Neural crest cell (in vitro differentiated cells): Measurements from ENCODE around the gene TMEM151B. TPM values are rescaled to one million over a fixed set of nuclear protein-coding genes. Genes with fewer than 3 reads are reported as not detected.
A peak's percentile ranks its signal among the peaks of the same experiment; 100 is the strongest.

Source experiments
- DNase-seq: peaks from one replicate; pipeline ENCODE4 v3.0.0; 2021; ENCODE audit warnings: low read depth, mixed read lengths, low spot score
- H3K27ac Mint-ChIP-seq: one replicate; pipeline ENCODE4 v1.8.0; 2021; ENCODE audit warnings: mild to moderate bottlenecking, mixed read lengths; ENCODE audit not compliant: unreplicated experiment
- H3K27me3 Mint-ChIP-seq: 2 replicates; pipeline ENCODE4 v1.8.0; 2021; ENCODE audit warnings: low read depth, mild to moderate bottlenecking, mixed read lengths
- H3K36me3 Mint-ChIP-seq: 2 replicates; pipeline ENCODE4 v1.8.0; 2021; ENCODE audit warnings: low read depth, mild to moderate bottlenecking, mixed read lengths
- H3K4me1 Mint-ChIP-seq: 2 replicates; pipeline ENCODE4 v1.8.0; 2021; ENCODE audit warnings: mixed read lengths
- H3K4me3 Mint-ChIP-seq: one replicate; pipeline ENCODE4 v1.8.0; 2021; ENCODE audit warnings: mild to moderate bottlenecking, mixed read lengths
- H3K9me3 Mint-ChIP-seq: 2 replicates; pipeline ENCODE4 v1.8.0; 2021; ENCODE audit warnings: mixed read lengths
- CTCF ChIP-seq: fragments of 200-600 bp; sonication (generic); conservative IDR thresholded peaks from 2 replicates; pipeline ENCODE4 v1.5.0; 2021; ENCODE audit warnings: antibody characterized with exemption, mild to moderate bottlenecking
- total RNA-seq: library from RNA; stranded (reverse); gene quantifications from 2 replicates; pipeline ENCODE4 v1.2.1, GENCODE V29; 2021

TMEM151B gene
- total RNA-seq, 1 donor from 2014 or later: 21.2 TPM

- DNase-seq: no peak
- H3K4me3 Mint-ChIP-seq: no peak overlapping the region
- peaks cover 13% of the 10 kb centered on the region for H3K27me3 Mint-ChIP-seq
- no peaks in the 10 kb centered on the region for H3K9me3 Mint-ChIP-seq
- H3K4me1 Mint-ChIP-seq: peaks cover 23% of the 10 kb centered on the region
- TF ChIP-seq CTCF: no peak
- H3K27ac Mint-ChIP-seq: no peak overlapping the region
- peaks cover 4% of the 10 kb centered on the region for H3K36me3 Mint-ChIP-seq
These were observed 5.1 kb downstream of the TMEM151B start for GRCh38 chr6:44275271-44275748.

- no peaks in the 10 kb centered on the region for H3K9me3 Mint-ChIP-seq
- no peak overlapping the region for H3K27ac Mint-ChIP-seq
- no peak overlapping the region for H3K4me3 Mint-ChIP-seq
- TF ChIP-seq CTCF: no peak
- no peak for DNase-seq
- peaks cover 4% of the 10 kb centered on the region for H3K36me3 Mint-ChIP-seq
- H3K27me3 Mint-ChIP-seq: peaks cover 19% of the 10 kb centered on the region
- H3K4me1 Mint-ChIP-seq: peaks cover 23% of the 10 kb centered on the region
These were observed 5.7 kb downstream of the TMEM151B start for GRCh38 chr6:44275749-44276648.

- Mint-ChIP-seq H3K9me3 (no peaks in the 10 kb centered on the region), H3K4me3 (peak overlapping the region; percentile 38), H3K27ac (peak overlapping the region; percentile 84), H3K4me1 (peaks cover 14% of the 10 kb centered on the region), H3K36me3 (peaks cover 4% of the 10 kb centered on the region), H3K27me3 (peaks cover 21% of the 10 kb centered on the region)
- TF ChIP-seq CTCF: no peak
- no peak for DNase-seq
These were observed 6.7 kb downstream of the TMEM151B start for GRCh38 chr6:44276667-44277640.

- DNase-seq: no peak
- Mint-ChIP-seq H3K36me3 (peaks cover 4% of the 10 kb centered on the region), H3K27me3 (peaks cover 23% of the 10 kb centered on the region), H3K9me3 (no peaks in the 10 kb centered on the region), H3K27ac (no peak overlapping the region), H3K4me1 (peaks cover 7% of the 10 kb centered on the region), H3K4me3 (no peak overlapping the region)
- TF ChIP-seq CTCF: no peak
These were observed 7.5 kb downstream of the TMEM151B start for GRCh38 chr6:44277763-44278162.

- no peak overlapping the region for H3K27ac Mint-ChIP-seq
- no peaks in the 10 kb centered on the region for H3K9me3 Mint-ChIP-seq
- peaks cover 4% of the 10 kb centered on the region for H3K36me3 Mint-ChIP-seq
- H3K4me1 Mint-ChIP-seq: peaks cover 6% of the 10 kb centered on the region
- DNase-seq: no peak
- TF ChIP-seq CTCF: no peak
- no peak overlapping the region for H3K4me3 Mint-ChIP-seq
- H3K27me3 Mint-ChIP-seq: peaks cover 23% of the 10 kb centered on the region
These were observed 8.1 kb downstream of the TMEM151B start for GRCh38 chr6:44278315-44278714.
